GM12878 (cell line): ENCODE results near the gene PSMC3.
A peak's percentile ranks its signal among the peaks of the same experiment; 100 is the strongest.

Experiments
- GATAD2B ChIP-seq: fragments of 450-650 bp; conservative IDR thresholded peaks from 2 replicates; pipeline ENCODE4 v1.6.1; 2017; ENCODE audit warnings: low read depth, mild to moderate bottlenecking, moderate library complexity
- NRF1 ChIP-seq: conservative IDR thresholded peaks from 2 replicates; pipeline ENCODE4 v1.6.1; 2011; ENCODE audit warnings: mild to moderate bottlenecking, low read depth, low read length, improper control_type of control experiment
- POLR2A ChIP-seq: IDR thresholded peaks from 2 replicates; pipeline ENCODE4 v1.6.1; 2011; ENCODE audit warnings: low read depth, mild to moderate bottlenecking, low read length
- RAD21 ChIP-seq: IDR thresholded peaks from 2 replicates; pipeline ENCODE4 v1.6.1; 2011; ENCODE audit warnings: mild to moderate bottlenecking, low read depth, low read length, moderate library complexity; ENCODE audit not compliant: insufficient read depth
- TF ChIP-seq, protein P1 (sequence below), 3 experiments: IDR thresholded peaks in 2 of 3; conservative IDR thresholded peaks in 1 of 3; 2 replicates each; pipeline ENCODE4 v1.5.1; 2011; ENCODE audit warnings: low read depth in 3 of 3, low read length in 3 of 3, mild to moderate bottlenecking in 3 of 3, control low read depth in 2 of 3, moderate library complexity in 2 of 3, inconsistent platforms in 1 of 3, mixed read lengths in 1 of 3; ENCODE audit not compliant: control insufficient read depth in 2 of 3, insufficient read depth in 1 of 3; ENCODE audit errors: extremely low read depth in 1 of 3
- TF ChIP-seq, protein P2 (sequence below): fragments of 450-650 bp; formaldehyde crosslinking; IDR thresholded peaks from 2 replicates; pipeline ENCODE4 v1.5.0; 2022; ENCODE audit warnings: mild to moderate bottlenecking, missing genetic modification characterization

DNA sequence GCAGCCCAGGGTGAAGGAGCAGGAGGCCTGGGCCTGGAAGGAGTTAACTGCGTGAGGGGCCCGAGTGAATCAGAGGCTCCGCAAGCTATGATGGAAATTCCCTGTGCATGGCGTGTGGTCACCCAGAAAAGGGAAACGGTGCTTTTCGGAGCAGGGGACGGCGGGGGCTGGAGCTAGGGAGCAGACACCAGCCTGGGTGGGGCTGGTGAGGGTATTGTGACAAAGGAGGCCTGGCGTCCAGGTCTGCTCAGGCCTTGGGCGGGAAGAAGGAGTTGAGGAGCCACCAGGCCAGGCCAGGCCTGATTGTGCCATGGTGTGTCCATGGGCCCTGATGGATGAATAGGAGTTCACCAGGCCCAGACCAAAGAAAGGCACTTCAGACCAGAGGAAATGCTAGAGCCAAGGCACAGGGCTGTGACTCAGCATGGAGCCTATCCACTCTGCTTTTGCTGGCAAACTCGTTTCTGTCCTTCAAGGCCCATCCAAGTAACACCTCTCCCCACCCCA is 35.1 kb downstream of the PSMC3 start:
- TF ChIP-seq POLR2A (no peak), GATAD2B (0 out of 2 replicates have a peak, but pooled peaks have one; percentile 53), NRF1 (no peak), RAD21 (no peak)
- TF ChIP-seq, protein P1, sequence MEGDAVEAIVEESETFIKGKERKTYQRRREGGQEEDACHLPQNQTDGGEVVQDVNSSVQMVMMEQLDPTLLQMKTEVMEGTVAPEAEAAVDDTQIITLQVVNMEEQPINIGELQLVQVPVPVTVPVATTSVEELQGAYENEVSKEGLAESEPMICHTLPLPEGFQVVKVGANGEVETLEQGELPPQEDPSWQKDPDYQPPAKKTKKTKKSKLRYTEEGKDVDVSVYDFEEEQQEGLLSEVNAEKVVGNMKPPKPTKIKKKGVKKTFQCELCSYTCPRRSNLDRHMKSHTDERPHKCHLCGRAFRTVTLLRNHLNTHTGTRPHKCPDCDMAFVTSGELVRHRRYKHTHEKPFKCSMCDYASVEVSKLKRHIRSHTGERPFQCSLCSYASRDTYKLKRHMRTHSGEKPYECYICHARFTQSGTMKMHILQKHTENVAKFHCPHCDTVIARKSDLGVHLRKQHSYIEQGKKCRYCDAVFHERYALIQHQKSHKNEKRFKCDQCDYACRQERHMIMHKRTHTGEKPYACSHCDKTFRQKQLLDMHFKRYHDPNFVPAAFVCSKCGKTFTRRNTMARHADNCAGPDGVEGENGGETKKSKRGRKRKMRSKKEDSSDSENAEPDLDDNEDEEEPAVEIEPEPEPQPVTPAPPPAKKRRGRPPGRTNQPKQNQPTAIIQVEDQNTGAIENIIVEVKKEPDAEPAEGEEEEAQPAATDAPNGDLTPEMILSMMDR (IDR thresholded peaks at IDR 0.05 in 2 of 3, conservative IDR thresholded peaks at IDR 0.05 in 1 of 3; ENCODE audit: control insufficient read depth in 2 of 3, extremely low read depth in 1 of 3, insufficient read depth in 1 of 3, low read depth in 3 of 3, low read length in 3 of 3): no peak
- TF ChIP-seq, protein P2, sequence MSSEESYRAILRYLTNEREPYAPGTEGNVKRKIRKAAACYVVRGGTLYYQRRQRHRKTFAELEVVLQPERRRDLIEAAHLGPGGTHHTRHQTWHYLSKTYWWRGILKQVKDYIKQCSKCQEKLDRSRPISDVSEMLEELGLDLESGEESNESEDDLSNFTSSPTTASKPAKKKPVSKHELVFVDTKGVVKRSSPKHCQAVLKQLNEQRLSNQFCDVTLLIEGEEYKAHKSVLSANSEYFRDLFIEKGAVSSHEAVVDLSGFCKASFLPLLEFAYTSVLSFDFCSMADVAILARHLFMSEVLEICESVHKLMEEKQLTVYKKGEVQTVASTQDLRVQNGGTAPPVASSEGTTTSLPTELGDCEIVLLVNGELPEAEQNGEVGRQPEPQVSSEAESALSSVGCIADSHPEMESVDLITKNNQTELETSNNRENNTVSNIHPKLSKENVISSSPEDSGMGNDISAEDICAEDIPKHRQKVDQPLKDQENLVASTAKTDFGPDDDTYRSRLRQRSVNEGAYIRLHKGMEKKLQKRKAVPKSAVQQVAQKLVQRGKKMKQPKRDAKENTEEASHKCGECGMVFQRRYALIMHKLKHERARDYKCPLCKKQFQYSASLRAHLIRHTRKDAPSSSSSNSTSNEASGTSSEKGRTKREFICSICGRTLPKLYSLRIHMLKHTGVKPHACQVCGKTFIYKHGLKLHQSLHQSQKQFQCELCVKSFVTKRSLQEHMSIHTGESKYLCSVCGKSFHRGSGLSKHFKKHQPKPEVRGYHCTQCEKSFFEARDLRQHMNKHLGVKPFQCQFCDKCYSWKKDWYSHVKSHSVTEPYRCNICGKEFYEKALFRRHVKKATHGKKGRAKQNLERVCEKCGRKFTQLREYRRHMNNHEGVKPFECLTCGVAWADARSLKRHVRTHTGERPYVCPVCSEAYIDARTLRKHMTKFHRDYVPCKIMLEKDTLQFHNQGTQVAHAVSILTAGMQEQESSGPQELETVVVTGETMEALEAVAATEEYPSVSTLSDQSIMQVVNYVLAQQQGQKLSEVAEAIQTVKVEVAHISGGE (CRISPR knock-in tag): no peak
